Measurements from ENCODE around the gene MUTYH. TPM values are rescaled to one million over a fixed set of nuclear protein-coding genes. Genes with fewer than 3 reads are reported as not detected.

MUTYH gene
- total RNA-seq, 4 donors from 2014 or later, result 10.0 to 22.1 (median 14.9) TPM

- intact Hi-C loops (cut with DNase I), result no loop called here
- Histone ChIP-seq H3K36me3 (peaks cover 19 to 44% (median 42%) of the 10 kb centered on the region in 4 donors), H3K27ac (replicated peaks in 1 of 4) (peak overlapping the region; percentile 93 to 97 (median 95)), H3K4me1 (peaks cover 21 to 37% (median 29%) of the 10 kb centered on the region in 4 donors), H3K27me3 (no peaks in the 10 kb centered on the region), H3K4me3 (peak overlapping the region; percentile 74 to 91 (median 82)), H3K9me3 (no peaks in the 10 kb centered on the region)
- no peak for DNase-seq (ENCODE audit: extremely low spot score)
- WGBS, result 21% methylated on average over 6 of the region's 6 CpGs
- no peak for TF ChIP-seq POLR2A (IDR thresholded peaks at IDR 0.05; ENCODE audit: low read depth)
- TF ChIP-seq CTCF (IDR thresholded peaks at IDR 0.05), result no peak
- no peak for TF ChIP-seq EP300 (IDR thresholded peaks at IDR 0.05)
- TF ChIP-seq POLR2AphosphoS5 (IDR thresholded peaks at IDR 0.05), result no peak
Measured at GRCh38 chr1:45340816-45341466, 701 bp upstream of the MUTYH start.

GRCh38 chr1:45337630-45338325, 2.5 kb downstream of the MUTYH start:
- no peak for DNase-seq (ENCODE audit: extremely low spot score)
- intact Hi-C loops (cut with DNase I), result loop anchor here (5.0 kb wide), 1 partner anchor 35 kb away; no protein-coding TSS in a partner anchor
- peaks cover 20 to 34% (median 30%) of the 10 kb centered on the region in 4 donors for H3K36me3 ChIP-seq
- no peak overlapping the region for H3K4me3 ChIP-seq
- 87% methylated on average over 3 of the region's 3 CpGs for WGBS
- no peak overlapping the region for H3K27ac ChIP-seq (replicated peaks in 1 of 4)
- no peaks in the 10 kb centered on the region for H3K27me3 ChIP-seq
- H3K4me1 ChIP-seq, result peaks cover 21 to 37% (median 29%) of the 10 kb centered on the region in 4 donors
- no peaks in the 10 kb centered on the region for H3K9me3 ChIP-seq
- no peak for TF ChIP-seq POLR2AphosphoS5 (IDR thresholded peaks at IDR 0.05)
- TF ChIP-seq EP300 (IDR thresholded peaks at IDR 0.05), result no peak
- TF ChIP-seq CTCF (IDR thresholded peaks at IDR 0.05), result no peak
- TF ChIP-seq POLR2A (IDR thresholded peaks at IDR 0.05; ENCODE audit: low read depth), result no peak

- Histone ChIP-seq H3K4me3 (no peak overlapping the region), H3K9me3 (no peaks in the 10 kb centered on the region), H3K27ac (replicated peaks in 1 of 4) (no peak overlapping the region), H3K4me1 (peaks cover 11 to 19% (median 12%) of the 10 kb centered on the region in 4 donors), H3K36me3 (peaks cover 29 to 42% (median 37%) of the 10 kb centered on the region in 4 donors), H3K27me3 (no peaks in the 10 kb centered on the region)
- TF ChIP-seq CTCF (IDR thresholded peaks at IDR 0.05), result no peak
- no peak for TF ChIP-seq EP300 (IDR thresholded peaks at IDR 0.05)
- no peak for TF ChIP-seq POLR2A (IDR thresholded peaks at IDR 0.05; ENCODE audit: low read depth)
- TF ChIP-seq POLR2AphosphoS5 (IDR thresholded peaks at IDR 0.05), result no peak
- DNase-seq (ENCODE audit: extremely low spot score), result no peak
- 95% methylated on average over 4 of the region's 4 CpGs for WGBS
- intact Hi-C loops (cut with DNase I), result loop anchor here (5.0 kb wide), 1 partner anchor 34 kb away; no protein-coding TSS in a partner anchor
Measured at GRCh38 chr1:45335855-45336324, 4.3 kb downstream of the MUTYH start.

- peaks cover 35 to 52% (median 48%) of the 10 kb centered on the region in 4 donors for H3K36me3 ChIP-seq
- no peak overlapping the region for H3K27ac ChIP-seq (replicated peaks in 1 of 4)
- no peak for DNase-seq (ENCODE audit: extremely low spot score)
- H3K27me3 ChIP-seq, result no peaks in the 10 kb centered on the region
- 75% methylated on average over 9 of the region's 9 CpGs for WGBS
- H3K9me3 ChIP-seq, result no peaks in the 10 kb centered on the region
- intact Hi-C loops (cut with DNase I), result loop anchor here (5.0 kb wide), 1 partner anchor 32 kb away; no protein-coding TSS in a partner anchor
- no peak overlapping the region for H3K4me3 ChIP-seq
- H3K4me1 ChIP-seq, result peaks cover 7 to 14% (median 9%) of the 10 kb centered on the region in 4 donors
- TF ChIP-seq CTCF (IDR thresholded peaks at IDR 0.05), result no peak
- TF ChIP-seq POLR2A (IDR thresholded peaks at IDR 0.05; ENCODE audit: low read depth), result no peak
Measured at GRCh38 chr1:45334308-45335245, 5.7 kb downstream of the MUTYH start.
